Renal cortex interstitium (tissue), 11 donors: ENCODE results near the gene GDI1. TPM values are rescaled to one million over a fixed set of nuclear protein-coding genes. Genes with fewer than 3 reads are reported as not detected.

ENCODE experiments used
- DNase-seq, 11 donors: peaks; one replicate each; pipeline ENCODE4 v3.0.0-alpha.2; 2013; ENCODE audit warnings: low read depth in 9 of 11, low spot score in 4 of 11; ENCODE audit errors: extremely low read depth in 1 of 11
- polyA plus RNA-seq, 3 donors: library from polyadenylated mRNA; unstranded; fragments of 120-200 nt; gene quantifications; one replicate each; pipeline ENCODE4 v1.2.1, GENCODE V29; 2013; ENCODE audit not compliant: insufficient read length in 3 of 3

Gene GDI1
- polyA plus RNA-seq, 3 donors: 112 to 147 (median 141) TPM

- DNase-seq: peak in 9 of 11 donors; percentile 55 to 90 (median 81)
Measured at GRCh38 chrX:154428176-154429171, 8.5 kb upstream of the GDI1 start, which contains the start of gene ATP6AP1. Gene ATP6AP1, plus strand, starts transcription at chrX:154428677. Its CDS starts 16 bp downstream, at chrX:154428693.

DNA sequence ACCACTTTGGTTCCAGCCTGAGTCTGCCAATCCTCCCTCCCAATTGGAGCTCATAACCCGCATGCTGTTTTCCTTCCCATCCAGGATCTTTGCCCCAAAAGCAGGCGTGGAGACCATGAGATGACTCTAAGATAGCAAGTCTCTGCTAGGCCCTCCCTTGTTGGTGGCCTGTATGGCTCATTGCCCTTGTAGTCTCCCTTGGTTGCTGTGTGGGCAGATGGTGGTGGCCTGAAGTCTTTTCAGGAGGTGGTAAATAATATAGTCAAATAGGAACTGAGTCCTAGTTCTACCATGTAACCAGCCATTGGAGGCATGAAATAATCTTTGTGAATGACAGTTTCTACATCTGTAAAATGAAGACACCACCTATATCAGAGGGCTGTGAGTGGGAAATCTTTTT lies 7.2 kb upstream of the GDI1 start:
- no peak for DNase-seq

GRCh38 chrX:154430479-154430878 lies 6.5 kb upstream of the GDI1 start:
- no peak for DNase-seq

DNA sequence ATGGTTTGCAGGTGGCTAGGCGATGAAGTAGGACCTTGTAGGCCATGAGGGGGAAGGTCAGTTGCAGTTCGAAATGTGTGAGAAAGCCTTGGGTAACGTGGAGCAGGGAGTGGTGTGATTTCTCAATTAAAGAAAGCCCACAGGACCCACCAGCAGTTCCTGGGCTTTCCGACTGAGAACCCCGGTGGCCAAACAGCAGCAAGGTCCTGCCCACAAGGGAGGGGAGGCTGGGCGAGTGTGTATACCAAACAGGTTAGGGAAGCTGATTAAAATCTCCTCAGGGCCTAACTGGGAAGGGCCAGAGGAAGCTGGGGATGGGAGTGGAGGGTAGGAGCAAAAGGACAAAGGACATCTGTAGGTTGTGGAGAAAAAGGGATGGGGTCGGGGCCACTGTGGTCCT lies 6.0 kb upstream of the GDI1 start:
- DNase-seq: no peak

- no peak for DNase-seq
Measured at GRCh38 chrX:154431341-154431740, 5.6 kb upstream of the GDI1 start.

GRCh38 chrX:154432210-154432609 lies 4.7 kb upstream of the GDI1 start:
- DNase-seq: no peak

GRCh38 chrX:154433605-154434004 lies 3.3 kb upstream of the GDI1 start:
- DNase-seq: no peak

GRCh38 chrX:154434394-154435168 lies 2.4 kb upstream of the GDI1 start:
- no peak for DNase-seq

DNA sequence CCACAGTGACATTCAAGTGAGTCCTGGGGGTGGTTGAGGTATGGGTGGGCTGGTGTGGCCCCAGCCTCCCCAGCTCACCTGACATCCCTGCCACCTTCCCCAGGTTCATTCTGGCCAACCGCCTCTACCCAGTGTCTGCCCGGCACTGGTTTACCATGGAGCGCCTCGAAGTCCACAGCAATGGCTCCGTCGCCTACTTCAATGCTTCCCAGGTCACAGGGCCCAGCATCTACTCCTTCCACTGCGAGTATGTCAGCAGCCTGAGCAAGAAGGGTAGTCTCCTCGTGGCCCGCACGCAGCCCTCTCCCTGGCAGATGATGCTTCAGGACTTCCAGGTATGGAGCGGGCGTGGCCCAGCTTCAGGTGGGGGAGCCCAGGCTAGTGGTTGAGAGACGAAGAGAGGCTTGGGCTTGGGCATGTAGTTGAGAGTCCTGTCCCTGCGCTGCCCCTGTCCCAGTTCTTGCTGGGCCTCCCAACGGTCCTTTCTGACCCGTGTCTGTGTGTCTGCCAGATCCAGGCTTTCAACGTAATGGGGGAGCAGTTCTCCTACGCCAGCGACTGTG lies 1.7 kb upstream of the GDI1 start:
- no peak for DNase-seq

GRCh38 chrX:154436374-154436982 lies 476 bp upstream of the GDI1 start:
- DNase-seq: no peak

GRCh38 chrX:154437971-154438893 lies 1.3 kb downstream of the GDI1 start:
- DNase-seq: no peak

DNA sequence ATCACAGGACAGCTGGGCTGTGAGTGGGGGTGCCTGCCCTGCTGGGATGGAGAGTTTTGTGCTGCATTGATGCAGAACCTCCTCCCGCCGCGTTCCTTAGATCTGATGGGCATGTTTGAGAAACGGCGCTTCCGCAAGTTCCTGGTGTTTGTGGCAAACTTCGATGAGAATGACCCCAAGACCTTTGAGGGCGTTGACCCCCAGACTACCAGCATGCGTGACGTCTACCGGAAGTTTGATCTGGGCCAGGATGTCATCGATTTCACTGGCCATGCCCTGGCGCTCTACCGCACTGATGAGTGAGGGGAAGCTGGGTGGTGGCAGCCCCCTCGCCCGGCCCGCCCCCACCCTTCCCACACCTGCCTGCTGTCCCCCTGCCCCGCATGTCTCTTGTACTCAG lies 2.9 kb downstream of the GDI1 start:
- DNase-seq: no peak

DNA sequence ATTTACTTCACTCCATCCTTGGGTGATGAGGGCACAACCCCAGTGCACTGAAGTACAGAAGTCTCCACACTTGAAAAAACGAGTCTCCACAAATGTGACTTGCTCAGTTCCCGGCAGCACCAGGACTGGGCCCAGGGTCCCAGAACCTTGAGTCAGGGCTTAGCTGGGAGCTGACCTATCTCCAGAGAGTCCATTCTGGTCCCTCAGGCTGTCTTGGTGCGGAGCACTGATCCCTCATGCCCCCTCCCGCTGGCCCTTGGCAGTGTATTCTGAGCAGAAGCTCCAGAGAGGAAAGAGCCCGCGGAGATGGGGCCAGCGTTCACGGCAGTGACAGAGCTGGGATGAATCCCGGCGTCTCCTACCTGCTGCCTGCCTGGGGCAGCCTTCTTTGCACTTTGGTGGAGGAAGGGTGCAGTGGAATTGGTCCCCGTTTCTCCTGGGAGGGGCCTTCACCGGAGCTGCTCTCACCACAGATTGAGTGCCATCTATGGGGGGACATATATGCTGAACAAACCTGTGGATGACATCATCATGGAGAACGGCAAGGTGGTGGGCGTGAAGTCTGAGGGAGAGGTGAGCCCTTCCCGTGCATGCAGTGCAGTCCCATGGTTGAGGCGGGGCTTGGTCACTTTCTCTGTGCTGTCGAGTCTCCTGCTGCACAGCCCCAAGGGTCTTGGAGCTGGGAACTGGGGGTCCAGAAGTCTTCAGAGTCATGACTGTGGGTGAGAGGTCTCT lies 3.8 kb downstream of the GDI1 start:
- no peak for DNase-seq

GRCh38 chrX:154441564-154441963 lies 4.6 kb downstream of the GDI1 start:
- DNase-seq: no peak

GRCh38 chrX:154441984-154442707 lies 5.2 kb downstream of the GDI1 start:
- no peak for DNase-seq

GRCh38 chrX:154443479-154443910 lies 6.5 kb downstream of the GDI1 start:
- no peak for DNase-seq
